Esophagus squamous epithelium (tissue), 5 donors: Measurements from ENCODE around the gene SSC4D. TPM values are rescaled to one million over a fixed set of nuclear protein-coding genes. Genes with fewer than 3 reads are reported as not detected.

Source experiments
- DNase-seq: peaks from one replicate; lab custom pipeline; 2025; lab: John Stamatoyannopoulos, UW
- H3K27ac ChIP-seq, 4 donors: fragments of 200-600 bp; sonication (generic); one replicate each; pipeline ENCODE4 v1.5.1; 2016 to 2019; ENCODE audit warnings: mild to moderate bottlenecking in 1 of 4
- H3K27me3 ChIP-seq, 4 donors: fragments of 200-600 bp; sonication (generic); 1 replicate in 3 of 4; 2 replicates in 1 of 4; pipeline versions ENCODE4 v1.5.1 to v1.6.0; 2017 to 2021; ENCODE audit warnings: antibody characterized with exemption in 1 of 4
- H3K36me3 ChIP-seq, 3 donors: fragments of 200-600 bp; sonication (generic); one replicate each; pipeline ENCODE4 v1.5.1; 2016 to 2019
- H3K4me1 ChIP-seq, 3 donors: fragments of 200-600 bp; sonication (generic); one replicate each; pipeline ENCODE4 v1.5.1; 2017 to 2019
- H3K4me3 ChIP-seq, 4 donors: fragments of 200-600 bp; sonication (generic); 1 replicate in 3 of 4; 2 replicates in 1 of 4; pipeline ENCODE4 v1.5.1; 2016 to 2019; ENCODE audit warnings: mild to moderate bottlenecking in 2 of 4, moderate library complexity in 1 of 4
- H3K9me3 ChIP-seq, 3 donors: fragments of 200-600 bp; sonication (generic); one replicate each; pipeline ENCODE4 v1.5.1; 2016 to 2019
- POLR2A ChIP-seq, 4 donors: fragments of 450-650 bp; IDR thresholded peaks; one replicate each; pipeline ENCODE4 v1.6.1; 2017; ENCODE audit warnings: antibody characterized with exemption in 4 of 4, mild to moderate bottlenecking in 4 of 4, moderate library complexity in 3 of 4
- WGBS, 2 donors: methylation state at CpG; one replicate each; pipeline ENCODE4 v1.1.5; 2018; 5-methylcytosine and 5-hydroxymethylcytosine counted together
- intact Hi-C: fragments of 100-400 bp; cut with DNase I; formaldehyde crosslinking; loops from one replicate; pipeline ENCODE4 v1.15.0; 2022
- total RNA-seq, 4 donors: library from RNA; depleted of rRNA; stranded (reverse); fragments of >200 nt; gene quantifications; one replicate each; pipeline ENCODE4 v1.1.0, GENCODE V29; 2016
- TF ChIP-seq, protein P1 (sequence below), 6 experiments: fragments of 450-650 bp in 4 of 6; fragments of 200-600 bp in 2 of 6; sonication (generic) in 2 of 6; IDR thresholded peaks; one replicate each; pipeline ENCODE4 v1.5.1; 2016 to 2019; ENCODE audit warnings: antibody characterized with exemption in 6 of 6, mild to moderate bottlenecking in 4 of 6, moderate library complexity in 4 of 6
- donor health status: DM: yes; HTN: yes; CAD: no.

Gene SSC4D
- total RNA-seq, 4 donors from 2014 or later, result 0.48 TPM; not detected in 3

DNA sequence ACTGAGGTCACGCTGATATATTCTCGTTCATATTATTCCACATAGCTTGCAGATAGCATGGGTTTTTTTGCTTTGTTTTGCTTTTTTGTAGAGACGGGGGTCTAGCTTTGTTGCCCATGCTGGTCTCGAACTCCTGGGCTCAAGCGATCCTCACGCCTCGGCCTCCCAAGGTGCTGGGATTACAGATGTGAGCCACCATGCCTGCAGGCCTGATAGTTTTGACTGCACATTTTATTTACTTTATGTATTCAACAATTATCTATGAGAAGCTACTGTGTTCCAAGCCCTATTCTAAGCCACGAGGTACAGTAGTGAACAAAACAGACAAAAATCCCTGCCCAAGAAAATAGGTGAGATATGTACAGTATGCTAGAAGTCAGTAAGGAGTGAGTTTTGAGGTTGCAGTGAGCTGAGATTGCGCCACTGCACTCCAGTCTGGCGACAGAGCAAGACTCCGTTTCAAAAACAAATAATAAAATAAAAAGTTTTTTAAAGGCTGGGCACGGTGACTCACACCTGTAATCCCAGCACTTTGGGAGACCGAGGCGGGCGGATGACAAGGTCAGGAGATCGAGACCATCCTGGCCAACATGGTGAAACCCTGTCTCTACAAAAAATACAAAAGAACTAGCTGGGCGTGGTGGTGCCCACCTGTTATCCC lies 49.4 kb downstream of the SSC4D start:
- H3K27ac ChIP-seq, result peak overlapping the region; percentile 97 to 100 (median 98)
- DNase-seq, result no peak
- no peaks in the 10 kb centered on the region for H3K9me3 ChIP-seq
- TF ChIP-seq POLR2A (IDR thresholded peaks at IDR 0.05), result no peak
- TF ChIP-seq, protein P1, sequence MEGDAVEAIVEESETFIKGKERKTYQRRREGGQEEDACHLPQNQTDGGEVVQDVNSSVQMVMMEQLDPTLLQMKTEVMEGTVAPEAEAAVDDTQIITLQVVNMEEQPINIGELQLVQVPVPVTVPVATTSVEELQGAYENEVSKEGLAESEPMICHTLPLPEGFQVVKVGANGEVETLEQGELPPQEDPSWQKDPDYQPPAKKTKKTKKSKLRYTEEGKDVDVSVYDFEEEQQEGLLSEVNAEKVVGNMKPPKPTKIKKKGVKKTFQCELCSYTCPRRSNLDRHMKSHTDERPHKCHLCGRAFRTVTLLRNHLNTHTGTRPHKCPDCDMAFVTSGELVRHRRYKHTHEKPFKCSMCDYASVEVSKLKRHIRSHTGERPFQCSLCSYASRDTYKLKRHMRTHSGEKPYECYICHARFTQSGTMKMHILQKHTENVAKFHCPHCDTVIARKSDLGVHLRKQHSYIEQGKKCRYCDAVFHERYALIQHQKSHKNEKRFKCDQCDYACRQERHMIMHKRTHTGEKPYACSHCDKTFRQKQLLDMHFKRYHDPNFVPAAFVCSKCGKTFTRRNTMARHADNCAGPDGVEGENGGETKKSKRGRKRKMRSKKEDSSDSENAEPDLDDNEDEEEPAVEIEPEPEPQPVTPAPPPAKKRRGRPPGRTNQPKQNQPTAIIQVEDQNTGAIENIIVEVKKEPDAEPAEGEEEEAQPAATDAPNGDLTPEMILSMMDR (IDR thresholded peaks at IDR 0.05), result no peak
- intact Hi-C loops, result loop anchor here (5.0 to 10.0 kb wide), 2 partner anchors 38 to 55 kb away; partner anchors contain the start of gene HSPB1
- H3K27me3 ChIP-seq, result no peaks in the 10 kb centered on the region
- peaks cover 19 to 57% (median 44%) of the 10 kb centered on the region in 3 donors for H3K4me1 ChIP-seq
- peaks cover 0 to 3% (median 0%) of the 10 kb centered on the region in 3 donors for H3K36me3 ChIP-seq
- H3K4me3 ChIP-seq, result peak overlapping the region in 3 of 4 donors; percentile 76 to 96 (median 95)
- 53 to 54% methylated on average over 16 to 17 of the region's 17 CpGs for whole genome bisulfite sequencing, 2 donors

DNA sequence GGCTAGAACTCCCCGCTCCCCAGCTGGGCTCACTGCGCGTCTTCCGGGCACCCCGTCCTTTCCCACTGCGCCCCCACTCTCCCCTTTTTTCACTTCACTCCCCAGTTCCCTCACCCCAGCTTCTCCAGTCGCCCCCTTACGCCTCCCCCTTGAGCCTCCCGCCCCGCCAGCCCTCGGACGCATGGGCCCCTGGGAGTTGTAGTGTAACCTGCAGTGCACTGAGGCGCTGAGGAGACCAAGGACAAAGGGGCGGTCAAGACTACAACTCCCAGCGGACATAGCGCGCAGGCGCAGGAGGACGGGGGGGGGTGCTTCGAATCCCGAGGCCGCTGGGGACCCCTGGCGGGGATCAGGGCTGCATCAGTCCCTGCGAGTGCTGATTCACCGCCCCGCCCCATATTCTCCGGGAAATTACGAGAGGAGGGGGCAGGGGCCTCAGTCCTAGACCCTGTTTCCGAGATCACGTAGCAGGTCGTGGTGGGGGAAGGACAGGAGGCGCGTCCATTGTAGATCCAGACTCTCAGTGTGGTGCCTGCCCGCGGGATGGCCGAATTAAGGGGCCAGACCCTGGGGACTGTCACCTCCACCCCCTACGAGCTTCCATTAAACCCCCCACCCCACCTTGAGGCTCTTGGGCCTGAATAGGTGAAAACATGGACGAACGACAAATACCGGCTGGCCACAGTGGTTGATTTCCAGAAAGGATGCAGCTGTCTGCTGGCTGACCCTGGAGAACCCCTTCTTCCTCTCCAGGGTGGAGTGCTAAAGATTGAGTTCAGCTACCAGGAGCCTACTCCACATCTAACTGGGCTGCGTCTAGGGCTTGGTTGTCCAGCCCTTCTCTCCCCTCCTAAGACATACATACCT lies 50.2 kb downstream of the SSC4D start:
- peaks cover 14 to 57% (median 41%) of the 10 kb centered on the region in 3 donors for H3K4me1 ChIP-seq
- peaks cover 0 to 11% (median 0%) of the 10 kb centered on the region in 3 donors for H3K36me3 ChIP-seq
- H3K9me3 ChIP-seq, result no peaks in the 10 kb centered on the region
- peak overlapping the region; percentile 97 to 100 (median 98) for H3K27ac ChIP-seq
- peak; percentile 97 for DNase-seq
- H3K4me3 ChIP-seq, result peak overlapping the region; percentile 76 to 96 (median 89)
- intact Hi-C loops, result loop anchor here (5.0 to 10.0 kb wide), 2 partner anchors 37 to 55 kb away; partner anchors contain the start of gene HSPB1
- no peaks in the 10 kb centered on the region for H3K27me3 ChIP-seq
- 0 to 1% methylated on average over 9 to 14 of the region's 41 CpGs for WGBS, 2 donors
- TF ChIP-seq, protein P1 (IDR thresholded peaks at IDR 0.05), result peak; percentile 47 to 93 (median 78)
- peak in 1 of 4 donors; percentile 23 for TF ChIP-seq POLR2A (IDR thresholded peaks at IDR 0.05)

DNA sequence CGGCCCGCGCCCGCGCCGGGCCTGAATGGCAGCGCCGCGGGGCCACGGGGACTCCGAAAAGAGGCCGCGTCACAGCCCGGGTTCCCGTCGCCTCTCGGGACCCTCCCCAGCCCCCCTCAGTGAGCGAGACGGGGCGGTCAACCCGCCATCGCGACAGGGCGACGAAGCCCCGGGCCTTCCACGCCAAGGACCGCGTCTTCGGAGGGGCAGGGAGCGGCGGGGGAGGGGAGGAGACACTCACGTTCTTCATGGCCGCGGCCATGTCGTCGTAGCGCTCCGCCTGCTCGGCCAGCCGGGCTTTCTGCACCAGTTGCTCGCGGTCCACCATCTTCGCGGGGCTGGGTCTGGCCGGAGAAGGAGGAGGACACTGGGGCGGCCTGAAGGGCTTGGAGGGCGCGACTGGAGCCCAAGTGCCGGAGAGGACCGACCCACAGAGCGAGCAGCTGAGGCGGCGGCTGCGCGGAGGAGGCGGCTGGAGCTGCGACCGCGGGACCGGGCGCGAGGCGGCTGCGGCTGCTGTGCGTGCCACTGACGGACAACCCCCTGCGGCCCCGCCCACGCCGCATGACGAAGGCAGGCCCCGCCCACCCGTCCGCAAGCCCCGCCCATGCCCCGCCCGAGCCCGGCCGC lies 50.9 kb downstream of the SSC4D start, which contains the start of gene YWHAG:
YWHAG (minus strand) TSS at position 511 of the 630 bp plus-strand sequence; CDS start at position 328, 183 bp downstream.
- intact Hi-C loops, result loop anchor here (5.0 to 10.0 kb wide), 2 partner anchors 36 to 54 kb away; partner anchors contain the start of gene HSPB1
- 0% methylated on average over 3 to 7 of the region's 80 CpGs for whole genome bisulfite sequencing, 2 donors
- Histone ChIP-seq H3K9me3 (no peaks in the 10 kb centered on the region), H3K4me1 (peaks cover 9 to 57% (median 34%) of the 10 kb centered on the region in 3 donors), H3K27ac (peak within 1 kb of the TSS; percentile 97 to 100 (median 98)), H3K4me3 (peak within 1 kb of the TSS; percentile 76 to 96 (median 89)), H3K27me3 (no peaks in the 10 kb centered on the region), H3K36me3 (peaks cover 0 to 13% (median 0%) of the 10 kb centered on the region in 3 donors)
- TF ChIP-seq, protein P1 (IDR thresholded peaks at IDR 0.05), result peak in 2 of 6 experiments; percentile 3 to 13
- TF ChIP-seq POLR2A (IDR thresholded peaks at IDR 0.05), result peak; percentile 68 to 100 (median 86)
- peak; percentile 65 for DNase-seq

DNA sequence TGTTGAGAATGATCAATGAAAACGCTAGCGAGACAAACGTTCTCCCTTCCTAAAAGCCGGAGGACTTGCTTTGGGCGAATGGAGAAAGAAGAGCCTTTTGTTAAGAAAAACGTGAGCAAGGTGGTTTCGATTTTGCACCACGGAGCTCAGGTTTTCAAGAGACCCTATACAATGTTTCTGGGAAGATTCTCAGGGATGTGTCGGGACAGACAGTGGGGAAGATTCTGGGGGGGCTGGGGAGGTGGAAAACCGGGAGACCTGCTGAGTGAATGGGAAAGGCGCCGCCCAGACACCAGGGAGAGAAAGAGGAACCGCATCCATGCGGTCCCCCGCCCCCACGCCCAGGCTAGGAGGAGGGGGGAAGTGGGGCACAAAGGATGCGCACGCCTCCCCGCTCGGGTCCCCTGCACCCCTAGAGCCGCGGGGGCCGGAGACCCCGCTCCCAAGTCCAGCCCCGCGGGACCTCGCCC lies 51.5 kb downstream of the SSC4D start:
- WGBS, 2 donors, result 0 to 2% methylated on average over 12 to 20 of the region's 27 CpGs
- no peak for DNase-seq
- intact Hi-C loops, result loop anchor here (5.0 to 10.0 kb wide), 2 partner anchors 36 to 53 kb away; partner anchors contain the start of gene HSPB1

More for the DNA sequence above, 51.5 kb downstream of the SSC4D start:
- no peaks in the 10 kb centered on the region for H3K9me3 ChIP-seq
- H3K27ac ChIP-seq, result peak overlapping the region; percentile 97 to 100 (median 98)
- H3K4me1 ChIP-seq, result peaks cover 9 to 60% (median 35%) of the 10 kb centered on the region in 3 donors
- H3K36me3 ChIP-seq, result peaks cover 0 to 13% (median 0%) of the 10 kb centered on the region in 3 donors
- peak overlapping the region; percentile 76 to 96 (median 89) for H3K4me3 ChIP-seq
- TF ChIP-seq POLR2A (IDR thresholded peaks at IDR 0.05), result no peak
- no peaks in the 10 kb centered on the region for H3K27me3 ChIP-seq
